ENCODE measurements around the gene CCDC184.

GRCh38 chr12:48156652-48157017, 26.8 kb upstream of the CCDC184 start:
- TF ChIP-seq CTCF (IDR thresholded peaks at IDR 0.05; ENCODE audit: poor library complexity) (no peak), EZH2phosphoT487 (IDR thresholded peaks at IDR 0.05; ENCODE audit: low read depth, severe bottlenecking, unreplicated experiment) (no peak)
